HUES6 (cell line): Measurements from ENCODE around the gene CPED1.
"Not testable (repeated sequence)": the region's sequence is repeated elsewhere in the genome, so short reads cannot be mapped to it uniquely, and the experiment has no call there.

ENCODE experiments used
- H3K27ac ChIP-seq: 2 replicates; pipeline ENCODE4 v1.7.0; 2013; ENCODE audit warnings: low read depth, mild to moderate bottlenecking, low read length, inconsistent platforms
- H3K27me3 ChIP-seq: 2 replicates; pipeline ENCODE4 v1.6.1; 2013; ENCODE audit warnings: low read length; ENCODE audit not compliant: control insufficient read depth, insufficient read depth
- H3K36me3 ChIP-seq: 2 replicates; pipeline ENCODE4 v1.6.1; 2013; ENCODE audit warnings: low read length; ENCODE audit not compliant: control insufficient read depth, insufficient read depth
- H3K4me1 ChIP-seq: 2 replicates; pipeline ENCODE4 v1.6.1; 2013; ENCODE audit warnings: low read length; ENCODE audit not compliant: control insufficient read depth, insufficient read depth
- H3K4me3 ChIP-seq: 2 replicates; pipeline ENCODE4 v1.5.1; 2013; ENCODE audit warnings: low read depth, low read length
- H3K9ac ChIP-seq: one replicate; pipeline ENCODE4 v1.6.1; 2013; ENCODE audit warnings: mild to moderate bottlenecking, low read length
- H3K9me3 ChIP-seq: 2 replicates; pipeline ENCODE4 v1.6.1; 2013; ENCODE audit warnings: low read depth, low read length; ENCODE audit not compliant: control insufficient read depth, insufficient read depth

Gene CPED1

DNA sequence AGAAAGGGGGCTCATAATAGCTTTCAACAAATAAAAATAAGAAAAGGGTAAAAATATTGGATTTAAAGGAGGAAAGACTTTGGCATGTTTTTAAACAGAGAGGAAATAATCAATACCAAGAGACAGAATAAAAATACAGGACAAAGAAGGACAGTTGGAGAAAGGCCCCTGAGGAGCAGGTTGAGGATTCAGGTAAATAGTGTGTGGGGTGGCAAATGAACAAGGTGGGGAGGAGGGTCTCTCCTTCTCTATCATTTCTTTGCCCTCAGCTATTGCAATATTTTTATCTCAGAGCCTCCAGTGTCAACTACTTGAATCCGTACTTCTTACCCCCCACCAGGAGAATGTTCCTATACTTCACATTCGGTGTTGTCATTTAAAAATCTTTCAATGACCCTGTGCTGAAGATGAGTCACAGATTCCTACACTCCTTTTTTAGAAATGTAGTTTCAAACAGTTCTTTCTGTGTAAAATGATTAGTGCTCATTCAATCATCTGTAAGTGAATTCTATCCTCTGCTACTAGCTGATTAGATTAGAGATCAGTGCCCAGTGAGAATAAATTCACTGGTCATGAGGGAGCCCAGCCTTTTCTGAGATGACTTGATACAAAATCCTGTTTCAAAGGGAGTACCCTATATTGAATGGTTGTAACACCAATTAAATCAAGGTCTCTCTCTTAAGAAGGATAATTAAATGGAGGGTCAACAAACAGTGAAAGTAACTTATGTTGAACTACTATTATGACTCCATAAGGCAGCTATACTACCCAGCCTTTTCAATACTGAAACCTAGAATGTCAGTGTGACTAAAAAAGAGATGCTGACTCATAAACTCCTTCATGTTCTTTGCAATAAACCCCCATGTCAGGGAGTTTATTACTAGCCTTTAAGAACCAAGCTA, 289.9 kb downstream of the CPED1 start:
- Histone ChIP-seq H3K27ac (peak overlapping the region; percentile 67; the same call in 1 of the 2 replicates), H3K27me3 (no peaks in the 10 kb centered on the region), H3K9me3 (peaks cover under 1% of the 10 kb centered on the region; the same call in 1 of the 2 replicates), H3K4me3 (peak overlapping the region; percentile 10; the same call in 1 of the 2 replicates), H3K36me3 (no peaks in the 10 kb centered on the region), H3K4me1 (peaks cover 14% of the 10 kb centered on the region), H3K9ac (no peak overlapping the region)

DNA sequence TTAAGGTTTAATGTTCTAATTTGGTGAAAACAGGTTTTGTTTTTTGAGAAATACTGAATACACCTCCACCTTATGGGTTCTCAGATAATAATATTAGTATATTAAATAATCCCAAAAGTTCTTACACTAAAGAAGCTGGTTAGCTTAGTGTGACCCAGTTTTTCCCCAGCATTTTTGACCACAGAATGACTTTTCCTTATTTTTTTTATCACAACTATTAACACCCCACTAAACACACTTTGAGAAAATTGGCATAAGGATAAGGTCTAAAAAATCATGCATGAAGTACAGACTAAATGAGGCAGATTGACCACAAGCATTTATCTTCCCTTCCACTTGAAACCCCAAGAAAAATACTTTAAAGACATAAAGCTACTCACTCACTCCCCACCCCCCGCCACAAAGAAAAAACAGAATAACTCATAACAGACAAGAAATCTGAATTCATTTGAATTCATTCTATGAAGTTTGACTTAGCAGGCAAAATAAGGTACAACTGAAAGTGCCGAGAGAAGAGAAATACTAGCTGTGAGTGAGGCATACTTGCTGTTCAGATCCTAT, 290.6 kb downstream of the CPED1 start:
- Histone ChIP-seq H3K27me3 (no peaks in the 10 kb centered on the region), H3K36me3 (no peaks in the 10 kb centered on the region), H3K9ac (no peak overlapping the region), H3K4me3 (no peak overlapping the region), H3K9me3 (peaks cover 6% of the 10 kb centered on the region; the same call in 1 of the 2 replicates), H3K4me1 (peaks cover 14% of the 10 kb centered on the region), H3K27ac (no peak overlapping the region; the same call in 1 of the 2 replicates)

DNA sequence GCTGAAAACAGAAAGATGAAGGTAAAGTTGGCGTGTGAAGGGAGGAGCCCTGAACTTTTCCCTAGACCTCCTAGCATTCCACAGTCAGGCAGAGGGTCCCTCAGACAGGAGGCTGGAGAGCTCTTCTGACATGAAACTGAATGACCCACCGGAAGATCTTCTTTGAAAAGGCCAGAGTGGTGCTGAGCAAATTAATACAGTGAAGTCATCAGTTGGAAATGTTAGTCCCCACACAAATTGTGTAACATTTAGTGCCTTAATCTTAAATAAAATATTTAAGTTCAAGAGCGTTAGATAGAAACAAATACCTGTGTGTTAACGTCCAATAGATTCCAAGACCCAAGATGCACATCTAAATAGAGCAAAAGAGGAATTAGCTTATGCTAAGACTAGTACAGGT, 291.3 kb downstream of the CPED1 start:
- Histone ChIP-seq H3K9ac (no peak overlapping the region), H3K9me3 (peaks cover 13% of the 10 kb centered on the region), H3K4me3 (no peak overlapping the region), H3K4me1 (peaks cover 14% of the 10 kb centered on the region), H3K27me3 (no peaks in the 10 kb centered on the region), H3K27ac (no peak overlapping the region), H3K36me3 (no peaks in the 10 kb centered on the region)

DNA sequence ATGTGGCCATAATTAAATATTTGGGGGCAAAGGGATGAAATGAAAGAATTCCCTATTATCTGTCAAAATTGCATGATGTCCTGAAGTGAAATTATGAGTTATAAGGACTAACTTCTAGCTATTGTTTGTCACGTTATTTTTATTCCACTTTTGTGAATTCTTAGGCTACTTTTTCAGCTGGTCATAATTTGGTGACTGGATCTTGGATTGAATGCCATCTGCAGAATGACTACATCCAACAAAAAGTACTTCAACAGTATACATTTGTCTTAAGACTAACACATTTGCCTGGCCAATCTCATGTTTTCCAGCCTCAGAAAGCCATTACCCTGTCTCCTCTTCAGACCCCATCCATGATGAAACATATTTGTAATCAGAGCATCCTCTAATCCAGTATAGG, 292.1 kb downstream of the CPED1 start:
- Histone ChIP-seq H3K4me1 (peaks cover 14% of the 10 kb centered on the region), H3K36me3 (no peaks in the 10 kb centered on the region), H3K27ac (no peak overlapping the region), H3K27me3 (no peaks in the 10 kb centered on the region), H3K9ac (no peak overlapping the region), H3K9me3 (peaks cover 19% of the 10 kb centered on the region), H3K4me3 (no peak overlapping the region)

DNA sequence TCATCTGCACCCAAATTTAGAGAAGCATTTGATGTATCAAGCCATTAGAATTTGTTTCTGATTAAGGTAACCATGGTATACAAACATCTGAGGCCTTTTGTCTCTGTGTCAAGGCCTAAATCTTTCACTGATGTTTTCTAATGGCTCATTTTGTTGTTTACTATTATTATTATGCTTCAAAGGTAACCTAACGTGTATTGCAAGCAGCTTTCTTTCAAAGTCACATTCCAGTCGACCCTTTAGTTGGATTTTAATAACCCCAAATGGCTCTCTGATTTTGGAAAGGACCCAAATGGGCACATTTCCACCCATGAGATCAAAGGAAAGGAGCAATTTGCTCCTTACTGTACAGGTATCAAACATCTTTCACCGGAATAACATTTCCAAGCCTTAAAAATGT, 293.6 kb downstream of the CPED1 start:
- H3K9ac ChIP-seq, result no peak overlapping the region
- H3K9me3 ChIP-seq, result peaks cover 30% of the 10 kb centered on the region
- no peak overlapping the region for H3K4me3 ChIP-seq
- H3K27me3 ChIP-seq, result no peaks in the 10 kb centered on the region
- H3K36me3 ChIP-seq, result no peaks in the 10 kb centered on the region
- H3K4me1 ChIP-seq, result peaks cover 14% of the 10 kb centered on the region
- H3K27ac ChIP-seq, result no peak overlapping the region

DNA sequence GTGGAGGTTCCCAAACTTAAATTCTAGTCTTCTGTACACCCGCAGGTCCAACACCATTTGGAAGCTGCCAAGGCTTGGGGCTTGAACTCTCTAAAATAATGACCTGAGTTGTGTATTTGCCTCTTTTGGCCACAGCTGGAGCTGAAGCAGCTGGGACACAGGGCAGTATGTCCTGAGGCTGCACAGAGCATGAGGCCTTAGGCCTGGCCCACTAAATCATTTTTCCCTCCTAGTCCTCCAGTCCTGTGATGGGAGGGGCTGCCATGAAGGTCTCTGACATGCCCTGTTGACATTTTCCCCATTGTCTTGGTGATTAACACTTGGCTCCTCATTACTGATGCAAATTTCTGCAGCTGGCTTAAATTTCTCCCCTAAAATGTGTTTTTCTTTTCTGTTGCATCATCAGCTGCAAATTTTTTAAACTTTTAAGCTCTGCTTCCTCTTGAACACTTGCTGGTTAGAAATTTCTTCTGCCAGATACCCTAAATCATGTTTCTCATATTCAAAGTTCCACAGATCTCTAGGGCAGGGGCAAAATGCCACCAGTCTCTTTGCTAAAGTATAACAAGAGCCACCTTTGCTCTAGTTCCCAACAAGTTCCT, 296.7 kb downstream of the CPED1 start:
- Histone ChIP-seq H3K27me3 (no peaks in the 10 kb centered on the region), H3K4me3 (no peak overlapping the region), H3K27ac (no peak overlapping the region), H3K9ac (no peak overlapping the region), H3K4me1 (no peaks in the 10 kb centered on the region), H3K36me3 (no peaks in the 10 kb centered on the region), H3K9me3 (peaks cover 34% of the 10 kb centered on the region)

DNA sequence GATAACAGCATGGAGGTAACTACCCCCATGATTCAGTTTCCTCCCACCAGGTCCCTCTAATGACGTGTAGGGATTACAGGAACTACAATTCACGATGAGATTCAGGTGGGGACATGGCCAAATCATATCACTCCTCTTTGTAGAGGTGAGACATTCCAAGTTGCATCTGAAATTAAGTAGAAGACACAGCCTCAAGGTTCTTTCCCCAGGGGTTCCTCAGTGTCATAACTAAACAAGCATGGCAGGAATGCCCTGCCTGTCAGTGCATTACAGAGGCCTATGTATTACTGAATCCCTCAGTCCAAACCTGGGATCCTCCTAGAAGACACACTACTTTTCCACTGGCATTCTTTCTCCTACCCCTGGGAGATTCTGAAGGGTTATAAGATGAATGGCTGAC, 297.7 kb downstream of the CPED1 start:
- H3K27ac ChIP-seq, result no peak overlapping the region

DNA sequence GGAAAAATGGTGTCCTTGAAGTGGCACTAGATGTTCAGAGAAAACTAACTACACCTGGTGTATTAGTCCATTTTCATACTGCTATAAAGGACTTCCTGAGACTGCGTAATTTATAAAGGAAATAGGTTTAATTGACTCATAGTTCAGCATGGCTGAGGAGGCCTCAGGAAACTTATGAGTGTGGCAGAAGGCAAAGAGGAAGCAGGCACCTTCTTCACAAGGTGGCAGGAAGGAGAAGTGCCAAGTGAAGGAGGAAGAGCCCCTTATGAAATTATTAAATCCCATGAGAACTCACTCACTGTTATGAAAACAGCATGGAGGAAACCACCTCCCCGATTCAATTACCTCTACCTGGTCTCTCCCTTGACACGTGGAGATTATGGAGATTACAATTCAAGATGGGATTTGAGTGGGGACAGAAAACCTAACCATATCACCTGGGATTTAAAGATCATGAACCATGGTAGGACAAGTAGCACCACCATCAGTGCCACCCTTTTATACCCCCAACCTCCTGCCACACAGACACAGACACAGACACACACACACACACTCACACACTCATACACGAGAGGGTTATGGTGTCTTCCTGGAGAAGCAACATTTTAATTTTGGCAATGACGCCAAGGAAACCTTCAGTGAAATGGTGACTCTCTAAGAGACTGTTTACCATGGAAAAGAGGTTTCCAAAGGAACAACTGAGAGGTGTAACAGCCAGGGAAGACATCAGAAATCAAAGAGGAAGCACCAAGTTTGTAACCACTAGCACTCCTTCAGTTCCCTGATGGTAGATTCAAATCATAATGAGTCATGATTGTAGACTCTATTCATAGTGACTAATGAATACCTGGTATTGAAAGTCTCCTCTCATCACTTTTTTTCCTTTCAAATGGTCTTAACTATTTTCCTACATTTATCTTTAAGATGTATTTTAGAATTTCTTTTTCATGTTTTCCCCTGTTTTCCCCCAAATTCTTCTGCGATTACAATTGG, 298.5 kb downstream of the CPED1 start:
- H3K9ac ChIP-seq, result no peak overlapping the region
- H3K4me3 ChIP-seq, result no peak overlapping the region
- H3K27me3 ChIP-seq, result no peaks in the 10 kb centered on the region
- H3K36me3 ChIP-seq, result no peaks in the 10 kb centered on the region
- H3K27ac ChIP-seq, result no peak overlapping the region
- no peaks in the 10 kb centered on the region for H3K4me1 ChIP-seq
- H3K9me3 ChIP-seq, result peaks cover 34% of the 10 kb centered on the region

More for the DNA sequence above, 297.7 kb downstream of the CPED1 start:
- Histone ChIP-seq H3K27me3 (no peaks in the 10 kb centered on the region), H3K4me3 (no peak overlapping the region), H3K9me3 (peaks cover 34% of the 10 kb centered on the region), H3K36me3 (no peaks in the 10 kb centered on the region), H3K9ac (no peak overlapping the region), H3K4me1 (no peaks in the 10 kb centered on the region)

DNA sequence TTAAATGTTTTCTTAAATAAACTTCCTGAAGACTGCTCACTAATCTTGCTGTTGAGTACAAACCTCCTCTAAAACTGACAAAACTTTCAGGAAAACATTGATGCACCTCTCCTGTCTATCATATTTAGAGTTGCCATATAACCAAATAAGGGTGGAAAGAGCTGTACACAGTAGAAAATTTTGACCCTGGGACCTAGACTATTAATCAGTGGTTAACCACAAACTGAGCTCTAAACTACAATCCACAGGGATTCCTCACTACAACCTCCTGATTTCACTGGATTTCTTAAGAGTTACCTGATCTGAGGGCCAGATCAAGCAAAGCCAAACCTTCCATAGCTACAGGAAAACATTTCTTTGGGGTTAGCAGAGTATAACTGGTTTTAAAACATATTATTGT, 300.4 kb downstream of the CPED1 start:
- Histone ChIP-seq H3K9ac (no peak overlapping the region), H3K9me3 (peaks cover 30% of the 10 kb centered on the region), H3K4me3 (no peak overlapping the region), H3K36me3 (no peaks in the 10 kb centered on the region), H3K4me1 (no peaks in the 10 kb centered on the region), H3K27me3 (no peaks in the 10 kb centered on the region), H3K27ac (no peak overlapping the region)

DNA sequence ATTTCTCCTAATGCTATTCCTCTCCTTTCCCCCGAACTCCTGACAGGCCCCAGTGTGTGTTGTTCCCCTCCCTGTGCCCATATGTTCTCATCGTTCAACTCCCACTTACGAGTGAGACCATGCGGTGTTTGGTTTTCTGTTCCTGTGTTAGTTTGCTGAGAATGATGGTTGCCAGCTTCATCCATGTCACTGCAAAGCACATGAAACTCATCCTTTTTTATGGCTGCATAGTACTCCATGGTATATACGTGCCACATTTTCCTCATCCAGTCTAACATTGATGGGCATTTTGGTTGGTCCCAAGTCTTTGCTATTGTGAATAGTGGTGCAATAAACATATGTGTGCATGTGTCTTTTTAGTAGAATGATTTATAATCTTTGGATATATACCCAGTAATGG, 301.4 kb downstream of the CPED1 start:
- H3K9me3 ChIP-seq, result peaks cover 21% of the 10 kb centered on the region
- not testable (repeated sequence) for H3K4me1 ChIP-seq, H3K27ac ChIP-seq, H3K4me3 ChIP-seq, H3K36me3 ChIP-seq, H3K9ac ChIP-seq, H3K27me3 ChIP-seq
